Osteoblast (primary cell): ENCODE measurements around the gene HS6ST3. TPM values are rescaled to one million over a fixed set of nuclear protein-coding genes. Genes with fewer than 3 reads are reported as not detected.

Experiments
- DNase-seq: peaks from one replicate; pipeline ENCODE4 v3.0.0; 2011; ENCODE audit warnings: low spot score, mixed read lengths; ENCODE audit not compliant: insufficient read length; ENCODE audit errors: missing footprints
- H2AFZ ChIP-seq: 2 replicates; pipeline ENCODE4 v1.6.0; 2011; ENCODE audit warnings: mild to moderate bottlenecking, low read length
- H3K27ac ChIP-seq: 2 replicates; pipeline ENCODE4 v1.5.1; 2011; ENCODE audit warnings: mild to moderate bottlenecking, low read depth, low read length, moderate library complexity
- H3K27me3 ChIP-seq: 2 replicates; pipeline ENCODE4 v1.6.0; 2012; ENCODE audit warnings: mild to moderate bottlenecking, control low read depth, inconsistent platforms, low read length, moderate library complexity; ENCODE audit not compliant: insufficient read depth
- H3K36me3 ChIP-seq: 2 replicates; pipeline ENCODE4 v1.5.1; 2011; ENCODE audit warnings: mild to moderate bottlenecking, low read length, control low read depth, moderate library complexity; ENCODE audit not compliant: insufficient read depth
- H3K4me1 ChIP-seq: 2 replicates; pipeline ENCODE4 v1.5.1; 2011; ENCODE audit warnings: mild to moderate bottlenecking, low read length, control low read depth, moderate library complexity; ENCODE audit not compliant: insufficient read depth
- H3K4me2 ChIP-seq: 2 replicates; pipeline ENCODE4 v1.6.0; 2011; ENCODE audit warnings: mild to moderate bottlenecking, low read length; ENCODE audit not compliant: insufficient read depth
- H3K4me3 ChIP-seq: fragments of 200-600 bp; sonication (generic); 3 replicates; pipeline ENCODE4 v1.5.1; 2012; ENCODE audit warnings: mild to moderate bottlenecking, low read length, inconsistent platforms; ENCODE audit not compliant: insufficient read depth
- H3K79me2 ChIP-seq: 2 replicates; pipeline ENCODE4 v1.6.0; 2012; ENCODE audit warnings: mild to moderate bottlenecking, low read length, control low read depth, inconsistent platforms; ENCODE audit not compliant: insufficient read depth
- H3K9me3 ChIP-seq: 2 replicates; pipeline ENCODE4 v1.5.1; 2011; ENCODE audit warnings: low read depth, low read length, control low read depth
- H4K20me1 ChIP-seq: 2 replicates; pipeline ENCODE4 v1.6.0; 2012; ENCODE audit warnings: mild to moderate bottlenecking, low read length, control low read depth; ENCODE audit not compliant: insufficient read depth
- total RNA-seq: library from RNA; depleted of rRNA; stranded (reverse); fragments of >200 nt; gene quantifications from 2 replicates; pipeline ENCODE4 v1.2.3, GENCODE V29; 2012
- TF ChIP-seq, protein P1 (sequence below): IDR thresholded peaks from 2 replicates; pipeline ENCODE4 v1.5.1; 2011; ENCODE audit warnings: mild to moderate bottlenecking, low read depth, low read length, moderate library complexity; ENCODE audit errors: extremely low read depth

HS6ST3 gene
- total RNA-seq, 1 donor: not detected

DNA sequence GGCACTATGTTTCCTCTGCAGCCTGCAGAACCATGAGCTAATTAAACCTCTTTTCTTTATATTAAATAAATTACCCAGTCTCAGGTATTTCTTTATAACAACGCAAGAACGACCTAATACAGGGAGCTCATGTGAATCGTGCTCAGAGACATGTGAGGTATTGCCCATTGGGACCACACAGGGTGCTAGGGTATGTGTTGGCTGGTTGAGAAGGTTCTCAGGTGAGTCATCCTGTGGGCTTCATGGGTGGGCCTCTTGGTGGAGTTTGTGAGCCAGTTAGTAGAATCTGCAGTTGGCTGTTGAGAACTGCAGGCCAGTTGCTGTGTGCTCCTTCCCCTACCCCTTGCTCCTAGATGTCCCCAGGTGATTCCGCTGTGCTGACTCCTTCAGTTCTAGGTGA, 163.0 kb downstream of the HS6ST3 start:
- TF ChIP-seq, protein P1, sequence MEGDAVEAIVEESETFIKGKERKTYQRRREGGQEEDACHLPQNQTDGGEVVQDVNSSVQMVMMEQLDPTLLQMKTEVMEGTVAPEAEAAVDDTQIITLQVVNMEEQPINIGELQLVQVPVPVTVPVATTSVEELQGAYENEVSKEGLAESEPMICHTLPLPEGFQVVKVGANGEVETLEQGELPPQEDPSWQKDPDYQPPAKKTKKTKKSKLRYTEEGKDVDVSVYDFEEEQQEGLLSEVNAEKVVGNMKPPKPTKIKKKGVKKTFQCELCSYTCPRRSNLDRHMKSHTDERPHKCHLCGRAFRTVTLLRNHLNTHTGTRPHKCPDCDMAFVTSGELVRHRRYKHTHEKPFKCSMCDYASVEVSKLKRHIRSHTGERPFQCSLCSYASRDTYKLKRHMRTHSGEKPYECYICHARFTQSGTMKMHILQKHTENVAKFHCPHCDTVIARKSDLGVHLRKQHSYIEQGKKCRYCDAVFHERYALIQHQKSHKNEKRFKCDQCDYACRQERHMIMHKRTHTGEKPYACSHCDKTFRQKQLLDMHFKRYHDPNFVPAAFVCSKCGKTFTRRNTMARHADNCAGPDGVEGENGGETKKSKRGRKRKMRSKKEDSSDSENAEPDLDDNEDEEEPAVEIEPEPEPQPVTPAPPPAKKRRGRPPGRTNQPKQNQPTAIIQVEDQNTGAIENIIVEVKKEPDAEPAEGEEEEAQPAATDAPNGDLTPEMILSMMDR: no peak
- Histone ChIP-seq H3K27me3 (no peaks in the 10 kb centered on the region), H2AFZ (no peak overlapping the region), H3K4me1 (no peaks in the 10 kb centered on the region), H3K36me3 (no peaks in the 10 kb centered on the region), H3K27ac (no peak overlapping the region), H3K9me3 (peaks cover 3% of the 10 kb centered on the region), H3K4me3 (no peak overlapping the region), H3K79me2 (no peaks in the 10 kb centered on the region), H3K4me2 (no peak overlapping the region), H4K20me1 (no peaks in the 10 kb centered on the region)
- peak; percentile 6 for DNase-seq

GRCh38 chr13:96273196-96273595, 183.3 kb downstream of the HS6ST3 start:
- no peak overlapping the region for H3K4me3 ChIP-seq
- no peak overlapping the region for H2AFZ ChIP-seq
- H3K36me3 ChIP-seq: no peaks in the 10 kb centered on the region
- no peak overlapping the region for H3K4me2 ChIP-seq
- H3K79me2 ChIP-seq: no peaks in the 10 kb centered on the region
- H3K27me3 ChIP-seq: no peaks in the 10 kb centered on the region
- H3K9me3 ChIP-seq: peaks cover 2% of the 10 kb centered on the region
- H3K4me1 ChIP-seq: no peaks in the 10 kb centered on the region
- TF ChIP-seq, protein P1: no peak
- H3K27ac ChIP-seq: no peak overlapping the region
- no peaks in the 10 kb centered on the region for H4K20me1 ChIP-seq
- DNase-seq: no peak

DNA sequence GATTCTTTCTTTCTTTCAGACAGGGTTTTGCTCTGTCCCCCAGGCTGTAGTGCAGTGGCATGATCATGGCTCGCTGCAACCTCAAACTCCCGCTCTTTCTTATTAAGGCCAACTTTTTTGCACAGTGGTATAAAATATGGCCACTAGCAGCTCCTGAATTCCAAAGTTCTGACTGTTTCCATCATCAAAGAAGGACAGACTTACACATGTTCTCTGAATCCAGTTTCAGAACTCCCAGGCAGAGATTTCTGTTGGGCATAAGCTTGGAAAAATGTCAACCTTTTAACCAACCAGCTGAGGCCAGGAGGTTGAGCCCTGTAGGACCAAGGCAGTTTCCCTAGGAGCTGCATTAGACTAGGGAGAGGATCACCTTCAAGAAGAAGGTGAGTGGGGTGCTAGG, 184.1 kb downstream of the HS6ST3 start:
- Histone ChIP-seq H3K27ac (no peak overlapping the region), H3K79me2 (no peaks in the 10 kb centered on the region), H3K36me3 (no peaks in the 10 kb centered on the region), H3K9me3 (peaks cover 2% of the 10 kb centered on the region), H2AFZ (no peak overlapping the region), H3K4me3 (no peak overlapping the region), H4K20me1 (no peaks in the 10 kb centered on the region), H3K27me3 (no peaks in the 10 kb centered on the region), H3K4me2 (no peak overlapping the region), H3K4me1 (no peaks in the 10 kb centered on the region)
- TF ChIP-seq, protein P1: no peak
- no peak for DNase-seq

GRCh38 chr13:96279904-96280303, 190.0 kb downstream of the HS6ST3 start:
- no peak overlapping the region for H3K4me3 ChIP-seq
- no peak for DNase-seq
- H3K9me3 ChIP-seq: peaks cover 2% of the 10 kb centered on the region
- H3K4me1 ChIP-seq: no peaks in the 10 kb centered on the region
- no peaks in the 10 kb centered on the region for H3K79me2 ChIP-seq
- no peak overlapping the region for H3K27ac ChIP-seq
- TF ChIP-seq, protein P1: no peak
- H4K20me1 ChIP-seq: no peaks in the 10 kb centered on the region
- no peak overlapping the region for H3K4me2 ChIP-seq
- H2AFZ ChIP-seq: no peak overlapping the region
- H3K27me3 ChIP-seq: no peaks in the 10 kb centered on the region
- H3K36me3 ChIP-seq: no peaks in the 10 kb centered on the region
